Measurements from ENCODE around the gene DPEP3. TPM values are rescaled to one million over a fixed set of nuclear protein-coding genes. Genes with fewer than 3 reads are reported as not detected.

DPEP3 gene
- total RNA-seq, 2 experiments from 2014 or later: 0.29 to 0.42 TPM

DNA sequence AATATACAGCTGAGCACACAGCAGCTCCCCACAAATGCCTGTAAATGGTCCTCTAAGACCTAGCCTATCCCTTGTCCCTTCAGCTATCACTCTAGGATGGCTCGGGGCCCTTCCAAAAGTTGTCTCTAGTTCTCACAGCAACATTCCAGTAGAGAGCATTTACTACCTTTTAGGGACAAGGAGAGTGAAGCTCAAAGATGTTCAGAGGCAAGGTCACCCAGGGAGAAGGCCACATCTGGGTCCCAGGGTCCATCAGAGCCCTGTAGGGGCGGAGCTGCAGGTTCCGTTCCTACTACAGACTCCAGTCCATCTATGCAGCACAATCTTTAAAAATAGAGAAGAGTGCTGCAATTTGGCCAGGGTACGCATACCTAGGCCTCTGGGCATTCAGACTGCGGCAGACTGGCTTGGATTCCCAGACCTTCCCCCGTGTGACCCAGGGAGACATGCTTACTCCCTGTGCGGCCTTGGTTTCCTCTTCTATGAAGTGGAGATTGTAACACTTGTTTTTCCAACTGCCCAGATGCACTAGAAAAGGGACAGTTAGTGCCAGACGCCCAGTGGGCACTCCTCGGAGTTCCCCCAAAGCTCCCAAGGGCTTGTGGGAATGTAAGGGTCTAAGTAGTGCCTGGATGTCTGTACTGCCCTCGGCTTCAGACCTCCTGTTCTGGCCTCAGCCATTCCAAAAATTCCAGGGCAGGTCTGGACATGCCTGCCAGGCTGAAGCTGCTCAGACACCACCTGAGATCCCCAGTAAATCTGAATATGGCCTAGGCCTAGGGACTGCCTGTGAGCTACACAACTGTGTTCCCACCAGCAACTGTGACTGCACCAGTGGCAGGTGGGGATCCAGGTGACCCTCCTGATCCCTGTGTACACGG, 14.4 kb downstream of the DPEP3 start:
- Mint-ChIP-seq H3K9me3 (no peaks in the 10 kb centered on the region), H3K4me3 (no peak overlapping the region), H3K27me3 (no peaks in the 10 kb centered on the region), H3K27ac (no peak overlapping the region), H3K4me1 (peaks cover 16% of the 10 kb centered on the region), H3K36me3 (peaks cover 5% of the 10 kb centered on the region)
- no peak for DNase-seq

DNA sequence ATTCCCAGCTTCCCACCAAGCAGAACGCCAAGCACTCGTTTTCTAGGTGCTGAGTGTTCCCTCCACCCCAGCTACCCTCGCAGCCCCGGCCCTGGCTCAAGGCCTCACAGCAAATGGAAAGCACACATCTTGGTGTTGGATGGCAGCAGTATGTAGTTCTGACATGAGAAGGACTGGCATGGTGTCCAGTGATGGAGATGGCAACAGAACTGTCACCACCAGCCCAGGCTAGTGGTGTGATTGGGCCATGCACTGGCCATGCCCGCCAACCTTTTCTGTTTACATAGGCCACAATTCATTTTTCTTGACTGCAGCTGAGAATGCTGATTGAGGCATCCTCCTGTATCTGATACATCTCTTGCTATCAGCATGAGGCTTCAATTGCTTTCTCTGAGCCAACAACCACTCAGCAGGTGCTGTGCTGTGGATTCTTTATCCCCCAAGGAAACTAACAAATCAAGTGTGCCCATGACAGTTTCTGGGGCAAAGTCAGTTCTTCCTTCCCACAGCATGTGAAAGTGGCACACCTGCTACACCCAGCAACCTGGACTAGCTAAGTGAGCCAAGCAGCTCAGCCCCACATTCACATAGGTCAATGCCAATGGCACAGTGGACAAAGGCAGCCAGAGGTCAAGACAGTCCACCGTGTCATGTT, 15.7 kb downstream of the DPEP3 start:
- peaks cover 5% of the 10 kb centered on the region for H3K36me3 Mint-ChIP-seq
- no peak for DNase-seq
- peaks cover 14% of the 10 kb centered on the region for H3K4me1 Mint-ChIP-seq
- no peaks in the 10 kb centered on the region for H3K27me3 Mint-ChIP-seq
- H3K9me3 Mint-ChIP-seq: no peaks in the 10 kb centered on the region
- H3K27ac Mint-ChIP-seq: no peak overlapping the region
- H3K4me3 Mint-ChIP-seq: no peak overlapping the region

GRCh38 chr16:67963662-67964321, 16.5 kb downstream of the DPEP3 start:
- no peaks in the 10 kb centered on the region for H3K27me3 Mint-ChIP-seq

DNA sequence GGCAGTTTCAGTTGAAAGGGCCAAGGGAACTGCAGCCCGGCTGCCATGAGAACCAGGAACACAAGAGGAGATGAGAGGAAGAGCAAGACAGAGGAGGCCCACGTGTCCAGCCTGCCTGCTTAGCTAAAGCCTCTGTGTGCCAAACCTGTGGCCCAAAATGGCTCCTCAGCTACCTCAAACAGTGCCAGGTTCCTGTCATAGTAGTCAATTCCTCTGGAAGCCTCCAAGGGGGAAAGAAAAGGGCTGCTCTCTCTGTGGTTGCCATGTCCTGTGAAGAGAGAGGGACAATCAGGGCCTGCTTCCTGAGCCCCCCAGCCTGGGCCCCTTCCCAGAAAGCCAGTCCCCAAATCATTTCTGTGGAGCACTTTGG, 17.0 kb downstream of the DPEP3 start:
- H3K9me3 Mint-ChIP-seq: no peaks in the 10 kb centered on the region
- H3K27ac Mint-ChIP-seq: no peak overlapping the region
- H3K27me3 Mint-ChIP-seq: no peaks in the 10 kb centered on the region
- no peak for DNase-seq
- H3K36me3 Mint-ChIP-seq: peaks cover 5% of the 10 kb centered on the region
- no peak overlapping the region for H3K4me3 Mint-ChIP-seq
- H3K4me1 Mint-ChIP-seq: peaks cover 10% of the 10 kb centered on the region

More at GRCh38 chr16:67963662-67964321, 16.5 kb downstream of the DPEP3 start:
- Mint-ChIP-seq H3K27ac (no peak overlapping the region), H3K9me3 (no peaks in the 10 kb centered on the region), H3K4me1 (peaks cover 10% of the 10 kb centered on the region), H3K4me3 (no peak overlapping the region), H3K36me3 (peaks cover 5% of the 10 kb centered on the region)
- no peak for DNase-seq

- Mint-ChIP-seq H3K27ac (no peak overlapping the region), H3K4me1 (peaks cover 7% of the 10 kb centered on the region), H3K9me3 (no peaks in the 10 kb centered on the region), H3K4me3 (no peak overlapping the region), H3K27me3 (no peaks in the 10 kb centered on the region), H3K36me3 (peaks cover 6% of the 10 kb centered on the region)
- DNase-seq: no peak
Measured at GRCh38 chr16:67962135-67962534, 18.2 kb downstream of the DPEP3 start.

DNA sequence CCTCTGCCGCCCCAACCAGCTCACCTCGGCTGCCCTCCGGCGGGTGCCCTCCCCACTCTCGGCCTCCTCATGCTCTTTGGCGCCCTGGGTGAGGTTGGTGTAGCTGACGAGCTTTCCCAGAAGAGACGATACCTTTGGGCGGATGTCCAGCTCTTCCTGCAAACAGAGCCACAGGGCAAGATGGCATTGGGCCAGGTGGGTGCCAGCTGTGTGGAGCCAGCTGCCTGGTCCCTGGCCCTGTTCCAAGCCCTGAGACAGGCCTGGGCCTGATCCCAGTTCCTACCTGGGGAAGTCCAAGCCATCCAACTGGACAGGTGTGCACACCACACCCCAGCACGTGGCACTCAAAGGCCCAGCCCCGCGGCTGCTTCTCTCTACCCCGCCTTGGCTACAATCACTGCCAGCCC, 18.7 kb downstream of the DPEP3 start:
- no peak for DNase-seq
- Mint-ChIP-seq H3K4me1 (peaks cover 4% of the 10 kb centered on the region), H3K27ac (no peak overlapping the region), H3K27me3 (no peaks in the 10 kb centered on the region), H3K9me3 (no peaks in the 10 kb centered on the region), H3K4me3 (no peak overlapping the region), H3K36me3 (peaks cover 6% of the 10 kb centered on the region)

- H3K9me3 Mint-ChIP-seq: no peaks in the 10 kb centered on the region
- H3K27ac Mint-ChIP-seq: no peak overlapping the region
Measured at GRCh38 chr16:67959536-67960329, 20.6 kb downstream of the DPEP3 start.

GRCh38 chr16:67957622-67958021, 22.7 kb downstream of the DPEP3 start:
- no peak for DNase-seq
- H3K4me1 Mint-ChIP-seq: no peaks in the 10 kb centered on the region
- H3K27ac Mint-ChIP-seq: no peak overlapping the region
- no peaks in the 10 kb centered on the region for H3K27me3 Mint-ChIP-seq
- no peak overlapping the region for H3K4me3 Mint-ChIP-seq
- peaks cover 6% of the 10 kb centered on the region for H3K36me3 Mint-ChIP-seq
- H3K9me3 Mint-ChIP-seq: no peaks in the 10 kb centered on the region

More at GRCh38 chr16:67959536-67960329, 20.6 kb downstream of the DPEP3 start:
- Mint-ChIP-seq H3K4me1 (no peaks in the 10 kb centered on the region), H3K36me3 (peaks cover 6% of the 10 kb centered on the region), H3K27me3 (no peaks in the 10 kb centered on the region), H3K4me3 (no peak overlapping the region)
- no peak for DNase-seq

DNA sequence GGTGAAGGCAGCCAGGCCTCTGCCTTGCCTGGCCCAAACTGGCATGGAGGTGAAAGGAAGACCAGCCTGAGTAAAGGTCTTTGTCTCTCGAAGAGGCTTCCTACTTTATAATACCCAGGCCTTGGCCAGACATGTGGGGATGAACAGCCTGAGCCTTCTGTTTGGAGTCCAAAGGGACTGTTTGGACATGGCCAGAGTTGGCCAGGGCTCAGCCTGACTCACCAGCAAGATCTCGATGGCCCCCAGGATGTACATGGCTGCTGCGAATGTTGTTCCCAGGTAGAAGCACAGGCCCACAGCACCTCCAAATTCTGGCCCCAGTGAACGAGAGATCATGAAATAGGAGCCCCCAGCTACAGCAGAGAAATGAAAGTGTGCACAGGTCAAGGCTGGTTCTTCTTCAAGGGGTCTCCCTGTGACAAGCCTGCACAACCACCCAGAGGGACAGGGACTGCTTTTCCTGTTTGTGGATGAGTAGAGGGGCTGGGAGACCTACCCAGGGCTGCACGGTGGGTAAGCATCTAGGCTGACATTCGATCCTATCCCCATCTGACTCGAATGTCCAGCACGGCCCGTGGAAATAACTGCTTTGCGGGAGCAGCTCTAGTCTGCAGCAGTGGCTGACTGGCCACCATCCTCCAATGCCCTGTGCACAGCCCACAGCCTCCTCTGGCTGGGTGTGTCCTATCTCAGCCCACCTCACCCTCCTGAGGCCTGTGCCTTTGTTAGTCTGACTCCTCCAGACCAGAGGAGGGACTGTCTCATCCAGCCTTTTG, 25.7 kb downstream of the DPEP3 start:
- DNase-seq: no peak
- H3K4me3 Mint-ChIP-seq: no peak overlapping the region
- peaks cover 3% of the 10 kb centered on the region for H3K36me3 Mint-ChIP-seq
- no peaks in the 10 kb centered on the region for H3K9me3 Mint-ChIP-seq
- H3K27ac Mint-ChIP-seq: no peak overlapping the region
- H3K27me3 Mint-ChIP-seq: no peaks in the 10 kb centered on the region
- no peaks in the 10 kb centered on the region for H3K4me1 Mint-ChIP-seq

DNA sequence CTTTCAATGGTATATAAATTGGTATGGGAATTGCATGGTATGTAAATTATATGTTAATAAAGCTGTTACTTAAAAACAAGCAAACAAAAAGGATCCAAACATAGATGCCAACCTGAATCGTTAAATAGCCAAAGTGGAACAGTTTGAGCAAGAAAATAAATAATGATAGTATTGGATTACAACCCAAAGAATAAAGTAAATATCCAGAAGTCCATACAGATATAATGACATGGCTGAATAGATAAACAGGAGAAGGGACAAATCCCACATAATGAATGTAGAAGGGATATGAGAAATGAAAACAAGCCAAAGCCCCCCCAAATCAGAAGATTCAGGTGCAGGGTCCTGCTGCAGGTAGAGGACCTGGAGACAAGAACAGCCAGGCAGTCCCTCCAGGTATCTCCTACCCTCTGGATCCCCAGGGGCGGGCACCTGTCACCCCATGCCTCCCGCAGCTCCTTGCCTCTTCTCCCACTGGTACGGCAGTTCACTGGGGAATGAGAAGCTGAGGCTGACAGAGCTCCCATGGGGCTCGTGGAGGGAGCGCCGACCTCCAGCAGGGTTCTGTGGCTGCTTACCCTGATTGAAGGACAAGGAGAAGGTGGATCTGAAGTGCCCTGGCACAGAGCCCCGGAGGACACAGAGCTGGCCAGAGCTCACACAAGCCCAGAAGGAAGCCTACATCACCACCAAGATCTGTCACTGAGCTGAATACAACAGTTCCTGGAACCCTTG, 26.5 kb downstream of the DPEP3 start:
- H3K4me1 Mint-ChIP-seq: no peaks in the 10 kb centered on the region

DNA sequence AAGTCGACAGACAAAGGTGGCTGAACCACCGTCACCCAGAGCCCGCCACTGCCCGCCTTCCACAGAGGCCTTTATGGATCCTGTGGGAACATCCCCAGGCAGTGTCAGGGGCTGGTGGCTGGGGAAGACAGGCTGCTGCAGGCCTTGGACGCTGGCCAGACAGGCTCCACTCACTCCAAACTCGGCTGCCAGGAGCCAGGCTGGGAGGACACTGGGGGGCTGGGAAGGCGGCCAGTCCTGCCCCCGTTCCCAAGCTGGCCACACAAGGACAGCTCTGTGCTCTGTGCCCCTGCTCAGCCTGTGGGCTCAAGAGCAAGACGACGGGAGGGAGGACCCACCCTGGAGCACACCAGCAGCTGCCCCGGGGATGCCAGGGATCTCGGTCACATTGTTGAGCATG, 28.8 kb downstream of the DPEP3 start:
- H3K4me3 Mint-ChIP-seq: no peak overlapping the region
- H3K9me3 Mint-ChIP-seq: no peaks in the 10 kb centered on the region
- no peak overlapping the region for H3K27ac Mint-ChIP-seq
- no peaks in the 10 kb centered on the region for H3K4me1 Mint-ChIP-seq
- no peak for DNase-seq
- H3K27me3 Mint-ChIP-seq: no peaks in the 10 kb centered on the region
- H3K36me3 Mint-ChIP-seq: peaks cover 6% of the 10 kb centered on the region

More for the DNA sequence above, 26.5 kb downstream of the DPEP3 start:
- H3K27ac Mint-ChIP-seq: no peak overlapping the region
- H3K27me3 Mint-ChIP-seq: no peaks in the 10 kb centered on the region
- H3K4me3 Mint-ChIP-seq: no peak overlapping the region
- H3K9me3 Mint-ChIP-seq: no peaks in the 10 kb centered on the region
- peaks cover 3% of the 10 kb centered on the region for H3K36me3 Mint-ChIP-seq
- DNase-seq: no peak

DNA sequence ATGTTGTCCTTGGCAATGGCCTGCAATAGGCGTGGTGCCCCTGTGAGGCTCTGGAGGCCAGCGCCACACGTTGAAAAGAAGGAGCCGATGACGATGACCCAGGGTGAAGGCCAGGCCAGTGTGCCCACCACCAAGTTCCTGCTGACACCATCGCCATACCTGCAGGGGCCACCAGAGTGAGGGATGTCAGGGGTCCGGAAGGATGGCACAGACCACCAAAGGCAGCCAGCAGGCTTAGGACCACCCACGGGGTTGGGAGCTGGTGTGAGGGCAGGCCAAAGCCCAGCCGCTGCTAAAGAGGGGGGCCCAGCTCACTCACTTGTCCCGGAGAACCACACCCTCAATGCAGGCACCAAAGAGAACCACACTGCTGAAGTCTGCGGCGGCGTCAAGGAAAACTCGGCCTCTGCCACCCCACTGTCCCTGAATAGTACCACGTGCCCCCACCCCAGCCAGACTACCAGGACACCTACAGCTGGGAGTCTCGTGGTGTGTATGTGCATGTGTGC, 29.9 kb downstream of the DPEP3 start:
- Mint-ChIP-seq H3K36me3 (peaks cover 6% of the 10 kb centered on the region), H3K27me3 (no peaks in the 10 kb centered on the region), H3K4me1 (no peaks in the 10 kb centered on the region), H3K9me3 (no peaks in the 10 kb centered on the region), H3K4me3 (no peak overlapping the region), H3K27ac (no peak overlapping the region)
- no peak for DNase-seq

GRCh38 chr16:67949645-67950044, 30.7 kb downstream of the DPEP3 start:
- Mint-ChIP-seq H3K27me3 (no peaks in the 10 kb centered on the region), H3K27ac (no peak overlapping the region), H3K36me3 (peaks cover 6% of the 10 kb centered on the region), H3K9me3 (no peaks in the 10 kb centered on the region), H3K4me1 (no peaks in the 10 kb centered on the region), H3K4me3 (no peak overlapping the region)
- no peak for DNase-seq

Measured in activated naive CD8-positive, alpha-beta T cell treated with anti-CD3 and anti-CD28 coated beads for 36 hours (primary cell).